Gastroesophageal sphincter (tissue), 3 donors: ENCODE measurements around the gene OTC.

ENCODE experiments used
- CTCF ChIP-seq, 4 experiments: fragments of 200-600 bp in 2 of 4; fragments of 450-650 bp in 2 of 4; sonication (generic) in 1 of 4; IDR thresholded peaks; one replicate each; pipeline ENCODE4 v1.5.1; 2017 to 2019; ENCODE audit warnings: antibody characterized with exemption in 4 of 4, mild to moderate bottlenecking in 2 of 4, moderate library complexity in 2 of 4
- EP300 ChIP-seq: sonication (generic); formaldehyde crosslinking; IDR thresholded peaks from one replicate; pipeline ENCODE4 v1.6.1; 2017; ENCODE audit warnings: antibody characterized with exemption, mild to moderate bottlenecking
- POLR2A ChIP-seq, 2 donors: fragments of 450-650 bp; IDR thresholded peaks; one replicate each; pipeline ENCODE4 v1.6.1; 2017; ENCODE audit warnings: antibody characterized with exemption in 2 of 2, mild to moderate bottlenecking in 2 of 2, moderate library complexity in 1 of 2

DNA sequence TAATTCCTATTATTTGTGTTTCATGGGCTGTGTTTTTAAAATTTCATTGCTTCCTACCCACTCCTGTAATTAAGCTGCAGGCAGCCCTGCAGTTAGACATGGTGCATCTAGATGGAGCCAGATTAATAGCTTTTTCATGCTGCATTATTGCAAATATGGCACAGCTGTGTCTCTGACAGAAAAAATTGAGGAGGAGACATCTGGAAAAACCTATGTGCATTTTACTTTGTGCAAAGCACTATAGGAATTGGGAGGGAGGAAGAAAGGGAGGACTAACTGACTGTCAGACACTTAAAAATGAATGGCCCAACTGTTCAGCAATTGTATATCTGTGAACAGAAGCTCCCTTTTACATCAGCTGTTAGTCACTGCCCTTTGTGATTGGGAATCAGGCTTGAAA lies 17.0 kb upstream of the OTC start:
- no peak for TF ChIP-seq EP300
- TF ChIP-seq POLR2A (IDR thresholded peaks at IDR 0.05), result no peak
- no peak for TF ChIP-seq CTCF (IDR thresholded peaks at IDR 0.05)
